ENCODE data around the gene CCDC24.

GRCh38 chr1:43978551-43979260 lies 12.7 kb upstream of the CCDC24 start, which contains the start of gene B4GALT2:
- TF ChIP-seq RFX5 (IDR thresholded peaks at IDR 0.05; ENCODE audit: low read depth, low read length) (no peak), SRF (CRISPR knock-in tag; IDR thresholded peaks at IDR 0.05) (no peak), MAX (CRISPR knock-in tag; IDR thresholded peaks at IDR 0.05) (no peak), HMGXB4 (CRISPR knock-in tag; IDR thresholded peaks at IDR 0.05) (no peak), CTCF (IDR thresholded peaks at IDR 0.05 in 2 of 3, conservative IDR thresholded peaks at IDR 0.05 in 1 of 3; ENCODE audit: insufficient read depth in 2 of 3, low read depth in 1 of 3, low read length in 3 of 3) (no peak), POLR2A (conservative IDR thresholded peaks at IDR 0.05) (peak; percentile 58), DLX4 (CRISPR knock-in tag; IDR thresholded peaks at IDR 0.05) (no peak), SMARCA4 (IDR thresholded peaks at IDR 0.05) (no peak), E2F1 (CRISPR knock-in tag; IDR thresholded peaks at IDR 0.05) (no peak), AFF1 (IDR thresholded peaks at IDR 0.05; ENCODE audit: low read depth in 1 of 2, partially characterized antibody in 2 of 2) (no peak), USF2 (CRISPR knock-in tag; IDR thresholded peaks at IDR 0.05) (no peak), CEBPG (CRISPR knock-in tag; IDR thresholded peaks at IDR 0.05) (no peak), CEBPG (tag; conservative IDR thresholded peaks at IDR 0.05 in 1 of 2, IDR thresholded peaks at IDR 0.05 in 1 of 2) (no peak), ZFPM2 (CRISPR knock-in tag; IDR thresholded peaks at IDR 0.05) (no peak)
